Neutrophil (primary cell): Measurements from ENCODE around the gene TRIM4.

Experiments
- H3K27ac ChIP-seq: fragments of 200-600 bp; sonication (generic); 2 replicates; pipeline ENCODE4 v1.5.1; 2016; ENCODE audit warnings: mild to moderate bottlenecking, moderate library complexity
- H3K27me3 ChIP-seq: fragments of 200-600 bp; sonication (generic); 2 replicates; pipeline ENCODE4 v1.6.0; 2016; ENCODE audit warnings: mild to moderate bottlenecking
- H3K36me3 ChIP-seq: fragments of 200-600 bp; sonication (generic); 2 replicates; pipeline ENCODE4 v1.5.1; 2017
- H3K4me1 ChIP-seq, 2 experiments: fragments of 200-600 bp in 1 of 2; sonication (generic) in 1 of 2; 1 replicate in 1 of 2; 2 replicates in 1 of 2; pipeline versions ENCODE4 v1.5.1 to v1.6.1; 2013 to 2016; ENCODE audit warnings: low read depth in 1 of 2, low read length in 1 of 2, mild to moderate bottlenecking in 1 of 2, moderate library complexity in 1 of 2; ENCODE audit not compliant: control insufficient read depth in 1 of 2, insufficient read depth in 1 of 2
- H3K4me3 ChIP-seq, 2 experiments: fragments of 200-600 bp in 1 of 2; sonication (generic) in 1 of 2; 1 replicate in 1 of 2; 2 replicates in 1 of 2; pipeline ENCODE4 v1.5.1; 2013 to 2016; ENCODE audit warnings: low read depth in 1 of 2, low read length in 1 of 2, mild to moderate bottlenecking in 1 of 2, moderate library complexity in 1 of 2
- H3K9me3 ChIP-seq: fragments of 200-600 bp; sonication (generic); 2 replicates; pipeline ENCODE4 v1.5.1; 2016
- TF ChIP-seq, protein P1 (sequence below): fragments of 200-600 bp; sonication (generic); IDR thresholded peaks from 2 replicates; pipeline ENCODE4 v1.5.1; 2016; ENCODE audit warnings: antibody characterized with exemption

TRIM4 gene

DNA sequence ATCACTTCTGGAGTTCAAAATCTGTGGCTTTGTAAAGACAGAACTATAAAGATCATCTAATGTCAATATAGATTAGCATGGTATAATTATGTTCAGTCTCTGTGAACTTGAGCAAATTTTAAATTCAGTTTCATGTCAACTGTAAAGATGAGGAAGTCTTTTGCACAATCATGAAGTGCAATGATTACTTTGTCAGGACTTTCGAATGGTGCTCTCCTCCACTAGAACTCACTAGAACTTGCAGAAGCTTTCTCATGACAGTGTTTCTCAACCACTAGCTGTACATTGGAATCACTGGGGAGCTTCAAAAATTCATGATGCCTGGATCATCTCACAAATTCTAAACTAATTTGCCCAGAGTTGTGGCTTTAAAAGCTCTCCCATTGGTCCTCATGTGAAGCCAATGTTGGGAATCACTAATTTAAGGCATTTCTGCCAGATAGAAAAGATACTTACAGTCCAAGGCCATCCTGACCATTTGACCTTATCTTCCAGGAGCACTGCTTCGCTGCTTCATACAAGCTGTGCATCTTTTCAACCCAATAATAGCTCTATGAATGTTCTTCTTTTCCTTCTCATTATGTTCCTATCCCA lies 55.4 kb downstream of the TRIM4 start:
- Histone ChIP-seq H3K27me3 (peaks cover 56% of the 10 kb centered on the region), H3K9me3 (no peaks in the 10 kb centered on the region), H3K27ac (no peak overlapping the region), H3K4me3 (no peak overlapping the region), H3K36me3 (no peaks in the 10 kb centered on the region), H3K4me1 (no peaks in the 10 kb centered on the region)
- TF ChIP-seq, protein P1, sequence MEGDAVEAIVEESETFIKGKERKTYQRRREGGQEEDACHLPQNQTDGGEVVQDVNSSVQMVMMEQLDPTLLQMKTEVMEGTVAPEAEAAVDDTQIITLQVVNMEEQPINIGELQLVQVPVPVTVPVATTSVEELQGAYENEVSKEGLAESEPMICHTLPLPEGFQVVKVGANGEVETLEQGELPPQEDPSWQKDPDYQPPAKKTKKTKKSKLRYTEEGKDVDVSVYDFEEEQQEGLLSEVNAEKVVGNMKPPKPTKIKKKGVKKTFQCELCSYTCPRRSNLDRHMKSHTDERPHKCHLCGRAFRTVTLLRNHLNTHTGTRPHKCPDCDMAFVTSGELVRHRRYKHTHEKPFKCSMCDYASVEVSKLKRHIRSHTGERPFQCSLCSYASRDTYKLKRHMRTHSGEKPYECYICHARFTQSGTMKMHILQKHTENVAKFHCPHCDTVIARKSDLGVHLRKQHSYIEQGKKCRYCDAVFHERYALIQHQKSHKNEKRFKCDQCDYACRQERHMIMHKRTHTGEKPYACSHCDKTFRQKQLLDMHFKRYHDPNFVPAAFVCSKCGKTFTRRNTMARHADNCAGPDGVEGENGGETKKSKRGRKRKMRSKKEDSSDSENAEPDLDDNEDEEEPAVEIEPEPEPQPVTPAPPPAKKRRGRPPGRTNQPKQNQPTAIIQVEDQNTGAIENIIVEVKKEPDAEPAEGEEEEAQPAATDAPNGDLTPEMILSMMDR: no peak

DNA sequence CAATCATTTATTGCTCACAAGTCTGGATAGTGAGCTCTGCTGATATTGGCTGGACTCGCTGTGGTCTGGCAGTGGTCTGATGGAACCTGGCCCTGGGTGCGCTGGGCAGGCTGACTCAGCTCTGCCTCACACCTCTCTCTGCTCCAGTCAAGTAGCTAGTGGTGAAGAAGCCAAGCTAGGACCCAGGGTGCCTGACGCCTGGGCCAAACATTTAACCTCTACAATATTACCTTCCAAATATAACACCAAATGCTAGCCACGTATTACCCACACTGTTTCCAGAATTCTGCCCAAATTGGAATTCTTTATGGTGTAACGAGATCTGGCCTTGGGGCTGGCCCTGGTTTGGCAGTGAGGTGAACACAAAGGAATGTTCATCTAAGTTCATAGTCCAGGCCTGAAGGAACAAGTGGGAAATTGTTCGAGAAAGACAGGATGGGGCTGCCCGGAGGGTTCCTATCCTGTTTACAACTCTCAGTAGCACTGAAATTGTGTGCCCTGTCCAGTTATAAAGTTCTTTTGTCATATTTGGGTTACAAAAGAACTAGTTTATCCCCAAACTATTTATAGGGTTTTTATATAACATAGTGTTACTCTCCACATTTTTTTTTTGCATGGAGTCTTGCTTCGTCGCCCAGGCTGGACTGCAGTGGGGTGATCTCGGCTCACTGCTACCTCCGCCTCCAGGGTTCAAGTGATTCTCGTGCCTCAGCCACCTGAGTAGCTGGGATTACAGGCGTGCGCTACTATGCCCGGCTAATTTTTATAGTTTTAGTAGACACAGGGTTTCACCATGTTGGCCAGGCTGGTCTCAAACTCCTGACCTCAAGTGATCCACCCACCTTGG lies 58.8 kb downstream of the TRIM4 start:
- Histone ChIP-seq H3K36me3 (no peaks in the 10 kb centered on the region), H3K4me3 (no peak overlapping the region), H3K27ac (no peak overlapping the region), H3K4me1 (no peaks in the 10 kb centered on the region), H3K27me3 (peaks cover 38% of the 10 kb centered on the region), H3K9me3 (no peaks in the 10 kb centered on the region)
- TF ChIP-seq, protein P1: no peak

DNA sequence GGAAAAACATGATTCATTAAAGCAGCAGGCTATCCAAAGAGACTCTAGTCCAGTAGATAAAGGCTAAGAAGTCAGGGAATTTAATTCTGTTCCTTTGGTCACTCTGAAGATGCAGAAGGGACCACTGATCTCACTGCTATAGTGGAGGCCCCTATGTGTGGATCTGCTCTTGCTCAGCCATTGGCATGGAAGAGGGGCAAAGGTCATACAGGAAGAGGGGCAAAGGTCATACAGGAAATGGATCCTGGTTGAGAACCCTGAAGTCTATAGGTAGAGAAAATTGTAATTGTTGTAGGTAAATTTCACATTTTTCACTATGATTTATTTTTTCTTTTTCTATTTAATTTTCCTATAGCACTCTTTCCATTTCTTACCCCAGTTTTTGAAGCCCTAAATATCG lies 64.1 kb downstream of the TRIM4 start:
- H3K4me3 ChIP-seq: no peak overlapping the region
- no peaks in the 10 kb centered on the region for H3K4me1 ChIP-seq
- TF ChIP-seq, protein P1: no peak
- H3K27ac ChIP-seq: no peak overlapping the region
- H3K27me3 ChIP-seq: peaks cover 25% of the 10 kb centered on the region
- no peaks in the 10 kb centered on the region for H3K9me3 ChIP-seq
- H3K36me3 ChIP-seq: no peaks in the 10 kb centered on the region

DNA sequence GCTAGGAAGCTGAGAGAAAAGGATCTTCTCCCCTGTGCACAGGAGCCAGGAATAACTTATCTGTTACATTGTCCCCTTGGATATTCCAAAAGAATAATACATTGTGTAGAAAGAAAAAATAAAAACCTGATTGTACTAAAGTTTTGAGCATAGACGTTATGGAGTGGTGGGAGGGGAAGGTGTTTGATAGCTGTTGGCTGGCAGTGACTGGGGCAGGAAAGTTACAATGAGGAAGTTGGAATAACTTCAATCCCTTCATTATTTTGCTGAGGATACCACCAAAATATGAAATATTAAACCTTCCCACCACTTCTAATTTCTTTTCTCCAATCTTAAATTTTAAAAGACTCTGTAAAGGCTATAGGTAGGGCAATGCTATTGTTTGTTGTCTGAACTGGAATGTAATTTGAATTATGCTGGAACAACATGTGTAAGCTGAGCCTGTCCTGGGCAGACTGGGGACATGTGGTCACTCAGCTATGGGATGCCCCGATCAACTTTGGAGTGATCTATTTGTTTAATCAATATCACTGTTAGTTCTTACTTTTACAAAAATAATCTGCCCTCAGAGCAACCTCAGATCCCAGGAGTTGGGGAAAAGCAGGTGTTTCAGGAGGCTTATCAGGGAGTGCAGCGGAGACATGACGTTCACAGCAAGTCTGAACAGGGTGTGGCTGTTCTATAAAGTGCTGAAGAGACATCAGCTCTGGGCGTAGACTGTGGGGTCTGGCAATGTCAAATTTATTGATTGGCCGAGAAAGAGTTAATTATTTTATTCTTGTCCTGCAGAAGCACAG lies 70.7 kb downstream of the TRIM4 start:
- H3K36me3 ChIP-seq: no peaks in the 10 kb centered on the region
- no peak overlapping the region for H3K4me3 ChIP-seq
- TF ChIP-seq, protein P1: no peak
- no peaks in the 10 kb centered on the region for H3K9me3 ChIP-seq
- peaks cover 6% of the 10 kb centered on the region for H3K27me3 ChIP-seq
- H3K4me1 ChIP-seq: no peaks in the 10 kb centered on the region
- H3K27ac ChIP-seq: no peak overlapping the region

DNA sequence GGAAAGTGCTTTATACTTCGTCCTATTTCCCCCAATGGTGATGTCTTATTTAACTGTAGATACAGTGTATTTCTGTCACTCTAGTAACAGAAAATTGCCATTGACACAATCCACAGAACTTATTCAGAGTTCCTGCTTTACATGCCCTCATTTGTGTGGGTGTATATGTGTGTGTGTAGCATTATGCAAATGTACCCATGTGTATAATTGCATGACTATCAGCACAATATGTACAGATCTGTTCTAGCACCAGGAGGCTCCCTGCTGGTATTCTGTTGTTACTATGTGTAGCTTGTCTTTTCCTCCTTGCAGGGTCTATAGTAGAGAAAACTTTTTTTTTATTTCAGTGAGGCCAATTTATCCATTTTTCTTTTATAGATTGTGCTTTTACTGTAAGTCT lies 75.0 kb downstream of the TRIM4 start:
- TF ChIP-seq, protein P1: no peak
- no peak overlapping the region for H3K4me3 ChIP-seq
- no peak overlapping the region for H3K27ac ChIP-seq
- H3K27me3 ChIP-seq: no peaks in the 10 kb centered on the region
- H3K36me3 ChIP-seq: no peaks in the 10 kb centered on the region
- H3K9me3 ChIP-seq: no peaks in the 10 kb centered on the region
- H3K4me1 ChIP-seq: no peaks in the 10 kb centered on the region
